GM10248 (cell line): ENCODE measurements around the gene PGAP6.

Experiments used
- CTCF ChIA-PET: fragments of 300-600 bp; sonication (Branson Sonifier 250); formaldehyde crosslinking; extraction: SDS; loops from one replicate; lab custom pipeline; 2021; ENCODE audit warnings: antibody characterized with exemption; lab: Yijun Ruan, JAX
- POLR2A ChIA-PET: fragments of 350-650 bp; sonication (Branson Sonifier 250); formaldehyde crosslinking; extraction: SDS; loops from one replicate; lab custom pipeline; 2020; ENCODE audit warnings: antibody characterized with exemption; lab: Yijun Ruan, JAX
- DNase-seq: peaks from one replicate; pipeline ENCODE4 v3.0.0; 2012; ENCODE audit errors: extremely low spot score
- TF ChIP-seq, protein P1 (sequence below): IDR thresholded peaks from 2 replicates; pipeline ENCODE4 v1.5.1; 2012; ENCODE audit warnings: mild to moderate bottlenecking, low read depth; ENCODE audit errors: extremely low read depth, missing control alignments, control extremely low read depth

The PGAP6 gene

DNA sequence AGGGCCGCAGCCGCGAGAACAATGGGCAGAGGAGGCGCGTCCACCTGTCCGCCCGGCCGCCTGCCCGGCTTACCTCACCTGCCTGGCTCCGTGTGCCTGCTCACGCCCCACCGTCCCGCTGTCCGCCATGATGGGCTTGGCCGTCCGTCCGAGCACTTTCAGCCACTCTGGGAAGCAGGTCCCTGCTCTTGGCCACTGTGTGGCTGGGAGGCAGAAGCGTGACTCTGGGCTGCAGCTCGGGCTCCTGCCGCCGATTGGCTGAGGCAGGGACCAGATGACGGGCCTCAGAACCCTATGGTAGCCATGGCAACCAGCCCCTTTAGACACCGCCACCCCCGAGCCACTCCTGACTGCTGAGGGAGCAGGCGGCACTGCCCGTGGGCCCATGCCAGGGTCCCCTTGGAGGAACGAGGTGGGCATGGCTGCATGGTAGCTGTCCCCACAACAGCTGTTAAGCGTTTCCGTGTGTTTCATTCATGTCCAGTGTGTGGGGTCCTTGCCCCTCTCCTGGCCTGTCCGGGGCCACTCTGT, 20.4 kb downstream of the PGAP6 start:
- ChIA-PET CTCF (interaction anchor here (0.7 to 4.8 kb wide), 15 partner anchors 10 to 298 kb away, joined by 3 to 43 read pairs (median 4); no protein-coding TSS in a partner anchor), POLR2A (interaction anchor here (0.6 kb wide), 1 partner anchor 178 kb away, joined by 4 read pairs; no protein-coding TSS in a partner anchor)
- TF ChIP-seq, protein P1, sequence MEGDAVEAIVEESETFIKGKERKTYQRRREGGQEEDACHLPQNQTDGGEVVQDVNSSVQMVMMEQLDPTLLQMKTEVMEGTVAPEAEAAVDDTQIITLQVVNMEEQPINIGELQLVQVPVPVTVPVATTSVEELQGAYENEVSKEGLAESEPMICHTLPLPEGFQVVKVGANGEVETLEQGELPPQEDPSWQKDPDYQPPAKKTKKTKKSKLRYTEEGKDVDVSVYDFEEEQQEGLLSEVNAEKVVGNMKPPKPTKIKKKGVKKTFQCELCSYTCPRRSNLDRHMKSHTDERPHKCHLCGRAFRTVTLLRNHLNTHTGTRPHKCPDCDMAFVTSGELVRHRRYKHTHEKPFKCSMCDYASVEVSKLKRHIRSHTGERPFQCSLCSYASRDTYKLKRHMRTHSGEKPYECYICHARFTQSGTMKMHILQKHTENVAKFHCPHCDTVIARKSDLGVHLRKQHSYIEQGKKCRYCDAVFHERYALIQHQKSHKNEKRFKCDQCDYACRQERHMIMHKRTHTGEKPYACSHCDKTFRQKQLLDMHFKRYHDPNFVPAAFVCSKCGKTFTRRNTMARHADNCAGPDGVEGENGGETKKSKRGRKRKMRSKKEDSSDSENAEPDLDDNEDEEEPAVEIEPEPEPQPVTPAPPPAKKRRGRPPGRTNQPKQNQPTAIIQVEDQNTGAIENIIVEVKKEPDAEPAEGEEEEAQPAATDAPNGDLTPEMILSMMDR, result no peak
- DNase-seq, result no peak

DNA sequence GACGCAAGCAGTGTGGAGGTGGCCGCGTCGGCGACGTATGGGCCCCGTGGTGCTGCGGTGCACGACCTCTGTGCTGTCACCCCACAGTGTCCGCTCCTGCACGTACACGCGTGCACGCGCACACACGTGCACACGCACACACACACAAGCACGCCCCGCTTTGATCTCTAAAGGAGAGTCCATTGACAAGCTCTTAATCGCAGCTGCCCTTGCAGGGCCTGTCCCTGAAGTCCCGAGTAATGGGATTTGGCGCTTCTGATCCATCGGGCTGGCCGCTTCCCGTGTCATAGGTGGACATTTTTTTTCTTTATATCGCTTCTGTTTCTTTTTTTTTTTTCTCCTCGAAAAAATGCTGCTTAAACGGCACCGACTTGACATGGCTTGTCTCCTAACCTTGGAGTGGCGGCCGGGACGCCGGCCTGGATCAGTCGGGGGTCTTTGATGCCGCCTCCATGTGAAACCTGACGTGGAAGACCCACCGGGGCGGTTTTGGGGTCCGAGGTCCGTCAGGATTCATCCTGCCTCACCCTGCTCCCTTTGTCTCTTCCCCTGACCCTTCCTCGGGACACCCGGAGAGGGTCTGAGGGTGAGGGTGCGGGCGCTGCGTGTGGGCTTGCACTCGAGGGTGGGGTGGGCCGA, 21.0 kb downstream of the PGAP6 start:
- POLR2A ChIA-PET, result interaction anchor here (0.6 kb wide), 1 partner anchor 178 kb away, joined by 4 read pairs; no protein-coding TSS in a partner anchor
- DNase-seq, result no peak
- TF ChIP-seq, protein P1, result no peak
- CTCF ChIA-PET, result interaction anchor here (0.8 to 4.8 kb wide), 6 partner anchors 10 to 290 kb away, joined by 3 to 43 read pairs (median 4); no protein-coding TSS in a partner anchor

DNA sequence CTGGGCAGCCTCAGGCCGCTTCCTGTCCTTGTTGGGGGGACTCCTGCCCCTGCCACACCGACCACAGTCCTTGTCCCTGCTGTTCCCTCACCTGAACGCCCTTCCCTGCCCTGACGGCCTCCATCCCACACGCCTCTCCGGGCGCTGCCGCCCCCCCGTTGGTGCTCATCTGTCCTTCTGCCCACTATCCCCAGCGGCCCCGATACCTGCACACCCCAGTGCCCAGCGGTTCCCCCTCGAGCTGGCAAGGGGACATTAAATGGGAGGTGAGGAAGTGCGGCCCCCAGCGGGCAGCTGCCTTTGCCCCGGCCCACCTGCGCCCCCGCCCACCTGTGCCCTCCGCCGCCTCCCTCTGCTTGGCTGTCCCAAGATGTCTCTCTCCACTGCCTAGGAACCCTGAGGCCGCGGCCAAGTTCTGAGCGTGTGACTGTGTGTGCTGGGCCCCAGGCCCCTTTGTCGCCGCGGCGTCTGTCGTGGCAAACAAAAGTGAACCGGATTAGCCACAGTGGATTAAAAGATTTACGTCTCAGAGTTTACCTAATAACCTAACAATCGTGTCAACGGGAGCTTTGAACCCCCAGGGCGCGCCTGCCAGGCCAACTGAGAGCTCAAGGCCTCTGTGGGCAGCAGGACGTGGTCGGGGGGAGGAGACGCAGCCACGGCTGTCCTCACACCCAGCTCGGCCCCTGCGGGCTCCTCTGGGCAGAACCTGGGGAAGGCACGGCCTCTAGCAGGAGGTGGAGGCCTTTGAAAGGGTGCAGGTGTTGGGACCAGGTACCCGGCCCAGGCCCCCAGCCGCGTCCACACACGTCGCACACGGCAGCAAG, 21.7 kb downstream of the PGAP6 start:
- POLR2A ChIA-PET, result no interaction called here
- DNase-seq, result no peak
- TF ChIP-seq, protein P1, result no peak
- CTCF ChIA-PET, result interaction anchor here (1.0 to 1.7 kb wide), 2 partner anchors 125 to 253 kb away, joined by 3 to 9 read pairs; no protein-coding TSS in a partner anchor

DNA sequence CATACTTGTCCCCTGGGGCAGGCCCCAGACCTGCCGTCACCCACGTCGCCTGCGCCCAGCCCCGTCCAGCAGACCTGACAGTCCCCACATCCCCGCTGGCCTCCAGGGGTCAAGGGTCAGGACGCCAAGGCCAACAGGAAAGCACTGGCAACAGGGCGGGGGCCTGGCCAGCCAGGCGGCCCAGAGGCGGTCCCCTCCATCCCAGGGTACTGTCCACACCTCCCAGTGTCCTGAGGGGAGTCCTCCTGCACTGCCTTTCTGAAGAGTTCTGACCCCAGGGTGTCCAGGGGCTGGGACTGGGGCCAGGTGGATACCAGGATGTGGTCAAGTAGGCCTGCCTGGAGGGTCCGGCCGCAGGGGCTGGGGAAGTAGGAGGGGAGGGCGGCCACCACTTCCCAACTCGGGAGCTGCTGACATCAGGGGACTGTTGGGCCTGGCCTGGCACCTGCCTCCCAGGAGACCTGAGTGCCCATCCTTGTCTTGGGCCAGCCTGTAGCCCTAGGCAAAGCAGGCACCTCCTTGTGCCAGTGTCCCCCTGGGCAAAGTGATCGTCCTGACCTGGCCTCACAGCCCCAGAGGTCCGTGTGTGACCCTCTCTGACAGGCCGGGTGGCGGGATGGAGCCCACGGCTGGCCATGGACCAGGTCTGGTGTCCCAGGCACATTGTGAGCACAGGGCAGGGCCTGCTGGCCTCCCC, 22.6 kb downstream of the PGAP6 start:
- no peak for DNase-seq
- POLR2A ChIA-PET, result no interaction called here
- TF ChIP-seq, protein P1, result no peak
- CTCF ChIA-PET, result interaction anchor here (1.7 kb wide), 1 partner anchor 253 kb away, joined by 9 read pairs; no protein-coding TSS in a partner anchor

DNA sequence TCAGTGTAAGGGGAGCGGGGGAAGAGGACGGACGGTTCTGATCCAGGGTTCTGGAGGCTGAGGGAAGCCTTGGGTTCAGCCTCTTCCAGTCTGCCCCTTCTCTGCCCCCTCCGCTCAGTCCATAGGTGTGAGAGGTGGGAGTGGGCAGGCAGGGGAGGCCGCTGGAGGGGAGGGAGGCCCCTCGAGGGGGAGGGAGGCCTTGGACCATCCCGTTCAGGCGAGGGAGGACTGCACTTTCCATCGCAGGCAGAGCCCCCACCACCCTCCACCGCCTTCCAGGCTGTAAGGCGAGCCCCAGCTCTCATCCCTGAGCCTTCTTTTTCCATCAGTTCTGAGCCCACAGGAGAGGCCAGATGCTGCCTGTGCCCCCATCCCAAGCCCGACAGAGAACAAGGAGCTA, 25.0 kb downstream of the PGAP6 start:
- TF ChIP-seq, protein P1, result no peak
- POLR2A ChIA-PET, result no interaction called here
- CTCF ChIA-PET, result interaction anchor here (1.3 kb wide), 2 partner anchors 8 to 13 kb away, joined by 3 to 4 read pairs; no protein-coding TSS in a partner anchor
- no peak for DNase-seq

DNA sequence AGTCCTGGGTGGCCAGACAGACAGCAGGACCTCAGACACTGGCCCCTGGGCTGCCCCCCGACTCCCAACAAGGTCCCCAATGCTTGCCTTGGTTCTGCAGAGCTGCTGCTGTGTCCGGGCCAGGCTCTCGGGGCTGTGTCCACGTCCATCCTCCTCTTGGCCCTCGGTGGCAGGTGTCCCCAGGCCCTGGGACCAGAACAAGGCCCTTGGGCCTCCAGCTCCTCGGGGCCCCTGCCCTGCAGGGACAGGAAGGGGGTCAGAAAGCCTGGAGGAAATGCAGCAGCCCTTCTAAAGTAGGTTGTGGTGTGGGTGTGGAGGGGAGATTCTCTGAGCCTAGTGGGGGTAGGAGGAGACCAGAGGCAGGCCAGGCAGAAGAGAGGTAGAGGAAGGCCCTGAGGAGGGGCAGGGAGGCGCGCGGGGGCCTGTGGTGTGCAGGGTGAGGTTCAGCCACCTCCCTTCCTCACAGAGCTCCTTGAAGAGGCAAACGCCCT, 26.8 kb downstream of the PGAP6 start:
- ChIA-PET CTCF (interaction anchor here (1.2 to 2.4 kb wide), 2 partner anchors 248 to 289 kb away, joined by 3 to 6 read pairs; no protein-coding TSS in a partner anchor), POLR2A (no interaction called here)
- TF ChIP-seq, protein P1, result no peak
- DNase-seq, result no peak
